IPS-20b (cell line): ENCODE data around the gene TMEM169.
"Not testable (repeated sequence)": the region's sequence is repeated elsewhere in the genome, so short reads cannot be mapped to it uniquely, and the experiment has no call there.

Experiments used
- H3K27ac ChIP-seq: one replicate; pipeline ENCODE4 v1.5.1; 2013; ENCODE audit warnings: low read length
- H3K27me3 ChIP-seq: 2 replicates; pipeline ENCODE4 v1.6.1; 2013; ENCODE audit warnings: mild to moderate bottlenecking, low read length, inconsistent platforms; ENCODE audit not compliant: insufficient read depth
- H3K36me3 ChIP-seq: 2 replicates; pipeline ENCODE4 v1.6.1; 2013; ENCODE audit warnings: low read depth, mild to moderate bottlenecking, inconsistent platforms, low read length, moderate library complexity; ENCODE audit not compliant: insufficient read depth
- H3K4me1 ChIP-seq: 2 replicates; pipeline ENCODE4 v1.6.1; 2013; ENCODE audit warnings: mild to moderate bottlenecking, control low read depth, inconsistent platforms, low read length, moderate library complexity; ENCODE audit not compliant: insufficient read depth
- H3K4me3 ChIP-seq: 2 replicates; pipeline ENCODE4 v1.5.1; 2013; ENCODE audit warnings: mild to moderate bottlenecking, low read length, inconsistent platforms
- H3K9ac ChIP-seq: 2 replicates; pipeline ENCODE4 v1.6.1; 2013; ENCODE audit warnings: low read depth, mild to moderate bottlenecking, inconsistent platforms, low read length, moderate library complexity
- H3K9me3 ChIP-seq: 2 replicates; pipeline ENCODE4 v1.6.1; 2013; ENCODE audit warnings: mild to moderate bottlenecking, low read depth, low read length, inconsistent platforms; ENCODE audit not compliant: insufficient read depth

The TMEM169 gene

DNA sequence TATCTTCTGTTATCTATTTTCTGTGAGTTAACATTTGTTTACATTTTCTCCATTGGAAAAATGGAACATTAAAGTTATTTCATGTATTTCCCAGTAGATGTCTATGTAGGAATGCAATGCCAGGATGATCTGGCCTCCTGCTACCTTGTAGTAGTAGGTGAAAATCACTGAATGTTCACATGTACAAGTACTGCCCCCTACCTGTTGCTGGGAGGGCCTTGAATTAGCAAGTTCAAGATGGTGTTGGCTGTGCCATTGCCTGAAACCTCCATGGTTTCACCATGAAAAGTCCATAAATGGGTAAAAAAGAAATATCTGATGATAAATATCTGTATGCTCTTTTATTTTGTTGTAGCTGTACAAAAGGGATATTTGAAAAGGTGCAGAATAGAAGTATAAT lies 58.2 kb downstream of the TMEM169 start:
- H3K9ac ChIP-seq = no peak overlapping the region
- H3K27ac ChIP-seq = no peak overlapping the region
- peaks cover 100% of the 10 kb centered on the region for H3K36me3 ChIP-seq

DNA sequence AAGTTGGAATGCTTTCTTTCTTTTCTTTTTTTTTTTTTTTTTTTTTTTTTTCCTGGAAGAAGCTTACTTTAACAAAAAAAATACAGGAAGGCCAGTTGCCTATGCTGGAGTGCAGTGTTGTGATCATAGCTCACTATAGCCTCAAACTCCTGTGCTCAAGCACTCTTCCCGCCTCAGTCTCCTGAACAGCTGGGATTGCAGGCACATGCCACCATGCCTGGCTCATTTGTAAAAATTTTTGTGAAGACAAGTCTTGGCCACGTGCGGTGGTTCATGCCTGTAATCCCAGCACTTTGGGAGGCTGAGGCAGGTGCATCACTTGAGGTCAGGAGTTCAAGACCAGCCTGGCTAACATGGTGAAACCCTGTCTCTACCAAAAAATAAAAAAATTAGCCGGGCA lies 59.8 kb downstream of the TMEM169 start:
- H3K4me3 ChIP-seq, H3K27ac ChIP-seq, H3K9me3 ChIP-seq, H3K9ac ChIP-seq, H3K4me1 ChIP-seq, H3K27me3 ChIP-seq: not testable (repeated sequence)
- peaks cover 100% of the 10 kb centered on the region for H3K36me3 ChIP-seq

More for the DNA sequence above, 58.2 kb downstream of the TMEM169 start:
- H3K27me3 ChIP-seq = no peaks in the 10 kb centered on the region
- no peaks in the 10 kb centered on the region for H3K9me3 ChIP-seq
- H3K4me1 ChIP-seq = no peaks in the 10 kb centered on the region; the same call in 1 of the 2 replicates
- no peak overlapping the region for H3K4me3 ChIP-seq

DNA sequence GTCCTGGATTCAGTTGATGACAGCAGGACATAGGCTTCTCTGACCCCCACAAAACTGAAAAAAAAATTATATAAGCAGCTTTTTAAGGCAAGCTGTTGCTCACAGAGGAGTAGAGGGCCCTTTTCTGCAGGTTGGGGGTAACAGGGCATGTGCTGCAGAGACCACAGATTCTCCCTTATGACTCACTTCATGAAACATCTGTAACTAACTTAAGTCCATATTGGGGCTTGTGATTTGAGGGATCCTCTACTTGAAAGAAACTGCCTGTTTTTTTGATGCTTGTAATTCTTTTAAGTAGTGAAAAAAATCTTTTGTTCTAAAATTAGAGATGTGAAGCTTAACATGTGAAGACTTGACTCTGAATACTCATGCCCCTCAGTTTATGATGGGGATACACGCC lies 60.8 kb downstream of the TMEM169 start:
- Histone ChIP-seq H3K27me3 (no peaks in the 10 kb centered on the region), H3K9ac (no peak overlapping the region), H3K9me3 (no peaks in the 10 kb centered on the region), H3K4me1 (no peaks in the 10 kb centered on the region; the same call in 1 of the 2 replicates), H3K36me3 (peaks cover 100% of the 10 kb centered on the region), H3K27ac (no peak overlapping the region), H3K4me3 (no peak overlapping the region)

DNA sequence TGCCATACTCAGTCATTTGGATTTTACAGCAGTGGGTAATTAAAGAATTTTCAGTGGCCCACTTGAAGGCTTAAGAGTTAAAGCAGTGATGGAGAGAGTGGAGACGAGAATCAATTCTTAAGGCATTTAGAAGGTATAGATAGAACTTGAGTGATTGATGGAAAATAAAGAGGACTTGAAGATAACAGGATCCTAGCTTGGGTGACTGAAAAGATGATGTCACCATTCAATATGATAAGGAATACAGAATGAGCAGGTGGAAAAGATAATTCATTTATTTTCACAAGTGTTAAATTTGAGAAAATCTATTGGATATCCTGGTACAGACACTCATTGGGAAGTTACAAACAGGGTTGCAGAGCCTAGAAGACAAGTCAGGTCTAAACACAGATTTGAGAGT lies 62.7 kb downstream of the TMEM169 start:
- Histone ChIP-seq H3K9me3 (no peaks in the 10 kb centered on the region), H3K27me3 (no peaks in the 10 kb centered on the region), H3K9ac (0 out of 2 replicates have a peak overlapping the region, but pooled peaks have one; percentile 7), H3K36me3 (peaks cover 100% of the 10 kb centered on the region), H3K4me3 (no peak overlapping the region), H3K27ac (no peak overlapping the region), H3K4me1 (no peaks in the 10 kb centered on the region; the same call in 1 of the 2 replicates)

DNA sequence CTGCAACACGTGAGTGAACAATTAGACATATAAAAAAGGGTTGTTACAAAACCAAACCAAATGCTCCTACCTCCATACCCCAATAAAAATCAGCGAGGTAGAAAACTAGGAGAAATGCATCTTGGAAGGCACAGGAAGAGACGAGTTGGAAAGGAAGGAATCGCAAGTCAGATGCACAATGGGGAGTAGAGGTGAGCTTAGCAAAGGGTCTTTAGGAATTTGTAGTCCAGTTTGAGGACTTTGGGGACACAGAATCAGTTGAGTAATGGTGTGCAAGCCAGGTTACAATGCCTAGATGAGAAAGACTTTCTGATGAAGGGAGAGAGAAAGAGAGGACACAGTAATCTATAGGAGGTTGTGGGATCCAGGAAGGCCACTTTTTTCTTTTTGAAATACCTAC lies 63.1 kb downstream of the TMEM169 start:
- no peaks in the 10 kb centered on the region; the same call in 1 of the 2 replicates for H3K4me1 ChIP-seq
- H3K27ac ChIP-seq = no peak overlapping the region
- H3K36me3 ChIP-seq = peaks cover 100% of the 10 kb centered on the region
- no peak overlapping the region for H3K4me3 ChIP-seq
- H3K9me3 ChIP-seq = no peaks in the 10 kb centered on the region
- H3K27me3 ChIP-seq = no peaks in the 10 kb centered on the region
- H3K9ac ChIP-seq = 0 out of 2 replicates have a peak overlapping the region, but pooled peaks have one; percentile 7

DNA sequence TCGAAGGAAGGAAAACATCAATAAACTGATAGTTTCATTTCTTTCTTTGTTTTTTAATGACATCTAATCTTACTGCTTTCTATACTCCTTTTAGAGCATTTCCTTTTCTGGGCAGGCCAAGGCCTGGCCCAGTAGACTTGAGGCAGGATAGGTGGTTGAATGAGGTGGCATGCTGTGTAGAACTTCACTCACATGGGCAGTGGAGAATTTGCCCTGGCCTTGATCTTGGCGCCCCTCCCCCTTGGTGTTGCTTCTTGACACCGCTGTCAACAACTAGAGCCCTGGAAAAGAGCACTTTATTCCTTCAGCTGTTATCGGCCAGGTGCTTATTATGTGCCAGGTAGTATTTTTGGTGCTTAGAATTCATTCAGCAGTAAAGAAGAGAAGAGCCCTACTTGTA lies 64.9 kb downstream of the TMEM169 start:
- Histone ChIP-seq H3K9ac (no peak overlapping the region), H3K4me3 (no peak overlapping the region), H3K4me1 (no peaks in the 10 kb centered on the region; the same call in 1 of the 2 replicates), H3K36me3 (peaks cover 100% of the 10 kb centered on the region), H3K9me3 (no peaks in the 10 kb centered on the region), H3K27ac (no peak overlapping the region), H3K27me3 (no peaks in the 10 kb centered on the region)

DNA sequence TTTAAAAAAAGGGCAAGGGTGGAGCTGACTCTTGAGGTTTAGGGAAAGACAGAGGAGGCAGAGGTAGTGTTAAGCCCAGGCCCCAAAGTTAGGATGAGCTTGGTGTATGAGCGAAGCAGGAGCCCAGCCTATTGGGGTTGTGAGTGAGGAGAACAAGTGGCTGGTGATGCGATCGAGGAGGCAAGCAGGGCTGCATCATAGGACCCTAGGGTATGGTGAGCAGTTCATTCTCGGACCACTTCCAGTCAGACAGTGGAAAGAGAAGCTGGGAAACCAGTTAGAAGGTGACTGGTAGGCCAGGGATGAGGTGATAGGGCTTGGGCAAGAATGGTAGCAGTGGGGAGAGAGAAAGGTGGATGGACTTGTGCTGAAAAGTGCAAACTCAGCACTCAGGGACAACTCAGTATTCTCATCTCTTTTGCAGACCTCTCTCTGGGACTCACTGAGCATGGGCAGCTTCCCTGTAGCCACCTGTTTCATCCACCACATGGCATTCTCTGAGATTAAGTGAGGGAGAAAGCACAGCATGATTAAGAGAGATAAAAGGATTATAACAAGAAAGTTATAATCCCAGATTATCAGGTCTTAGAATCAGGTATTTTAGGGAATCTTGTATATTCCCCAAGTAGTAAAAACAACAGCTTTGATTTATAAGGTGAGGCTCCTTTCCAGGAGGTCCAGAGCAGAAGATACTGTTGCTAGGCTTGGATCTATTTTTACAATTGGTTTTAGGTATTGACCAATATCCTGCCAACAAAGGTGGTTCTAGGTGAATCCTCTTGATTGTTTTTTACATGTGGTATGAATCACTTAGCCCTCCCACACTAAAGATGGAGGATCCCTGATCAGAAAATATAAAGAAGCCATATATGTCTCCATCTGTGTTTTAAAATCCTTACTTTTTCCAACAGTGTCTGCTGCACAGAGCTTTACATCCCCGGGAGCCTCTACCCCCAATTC lies 65.7 kb downstream of the TMEM169 start:
- no peak overlapping the region for H3K9ac ChIP-seq
- H3K36me3 ChIP-seq = peaks cover 100% of the 10 kb centered on the region
- no peak overlapping the region for H3K27ac ChIP-seq
- no peaks in the 10 kb centered on the region for H3K27me3 ChIP-seq
- H3K4me1 ChIP-seq = no peaks in the 10 kb centered on the region; the same call in 1 of the 2 replicates
- no peak overlapping the region for H3K4me3 ChIP-seq
- H3K9me3 ChIP-seq = no peaks in the 10 kb centered on the region

DNA sequence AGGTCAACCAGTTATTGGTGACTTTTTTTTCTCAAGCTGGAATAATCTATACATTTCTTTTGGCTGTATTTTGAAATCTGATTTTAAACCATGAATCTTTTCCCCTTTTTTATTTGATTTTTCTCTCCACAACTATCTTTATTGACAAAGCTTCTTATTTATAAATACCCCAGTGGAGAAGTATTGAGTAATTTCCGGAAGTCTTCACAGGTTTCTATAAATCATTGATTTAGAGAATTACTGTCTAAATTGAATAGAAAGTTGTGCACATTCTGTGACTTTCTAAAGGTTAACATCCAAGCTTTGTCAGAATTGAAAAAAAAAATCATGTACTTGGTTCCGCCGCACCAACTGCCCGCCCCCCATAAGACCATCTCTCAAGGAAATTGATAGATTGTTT lies 67.3 kb downstream of the TMEM169 start:
- no peaks in the 10 kb centered on the region; the same call in 1 of the 2 replicates for H3K4me1 ChIP-seq
- H3K36me3 ChIP-seq = peaks cover 100% of the 10 kb centered on the region
- no peak overlapping the region for H3K27ac ChIP-seq

DNA sequence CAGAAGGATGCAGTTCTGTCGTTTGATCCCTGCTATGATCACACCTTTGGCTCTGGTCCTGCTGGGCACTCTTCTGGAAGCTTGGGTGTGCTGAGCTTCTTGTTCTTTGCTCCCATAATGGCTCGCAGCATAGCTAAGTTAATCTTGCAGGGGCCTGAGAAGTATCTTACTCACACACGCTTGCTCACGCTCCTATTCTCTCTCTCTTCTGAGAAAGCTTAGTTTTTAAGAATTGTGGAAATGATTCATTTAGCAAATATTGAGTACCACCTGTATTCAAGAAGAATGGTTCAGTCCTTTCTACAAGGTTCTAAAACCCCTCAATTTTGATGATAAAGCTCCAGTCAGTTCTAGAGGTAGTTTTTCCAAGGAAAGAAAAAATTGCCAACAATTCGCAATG lies 68.0 kb downstream of the TMEM169 start:
- Histone ChIP-seq H3K36me3 (peaks cover 100% of the 10 kb centered on the region), H3K27me3 (no peaks in the 10 kb centered on the region), H3K9ac (no peak overlapping the region), H3K4me1 (no peaks in the 10 kb centered on the region; the same call in 1 of the 2 replicates), H3K4me3 (no peak overlapping the region), H3K9me3 (no peaks in the 10 kb centered on the region), H3K27ac (no peak overlapping the region)

More for the DNA sequence above, 67.3 kb downstream of the TMEM169 start:
- Histone ChIP-seq H3K27me3 (no peaks in the 10 kb centered on the region), H3K9ac (no peak overlapping the region), H3K9me3 (no peaks in the 10 kb centered on the region), H3K4me3 (no peak overlapping the region)

DNA sequence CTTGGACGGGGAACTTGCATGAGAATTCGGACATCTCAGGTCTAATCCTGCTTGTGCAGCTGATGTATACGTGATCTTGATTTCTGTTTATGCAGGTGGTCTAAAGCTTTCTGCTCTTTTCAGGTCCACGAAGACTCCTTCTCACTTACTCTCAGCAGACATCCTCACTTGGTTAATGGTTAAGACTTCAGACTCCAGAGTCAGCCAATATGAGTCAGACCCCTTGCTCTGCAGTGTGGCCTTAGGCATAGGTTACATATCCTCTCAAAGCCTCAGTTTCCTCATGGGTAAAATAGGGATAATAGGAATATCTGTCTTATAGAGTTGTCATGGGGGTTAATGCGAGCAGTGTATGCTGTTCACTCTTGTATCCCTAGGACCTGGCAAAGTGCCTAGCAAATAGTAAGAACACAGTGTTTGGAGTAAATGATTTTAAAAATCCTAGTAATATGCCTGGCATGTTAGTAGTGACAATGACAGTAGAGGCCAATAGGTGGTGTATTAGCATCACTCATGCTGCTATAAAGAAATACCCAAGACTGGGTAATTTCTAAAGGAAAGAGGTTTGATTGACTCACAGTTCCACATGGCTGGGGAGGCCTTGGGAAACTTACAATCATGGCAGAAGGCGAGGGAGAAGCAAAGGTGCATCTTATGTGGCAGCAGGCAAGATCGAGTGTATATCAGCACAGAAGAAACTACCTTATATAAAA lies 69.8 kb downstream of the TMEM169 start:
- H3K9me3 ChIP-seq = no peaks in the 10 kb centered on the region
- peaks cover 100% of the 10 kb centered on the region for H3K36me3 ChIP-seq
- H3K4me3 ChIP-seq = no peak overlapping the region
- no peak overlapping the region for H3K9ac ChIP-seq
- H3K27me3 ChIP-seq = no peaks in the 10 kb centered on the region
- H3K4me1 ChIP-seq = no peaks in the 10 kb centered on the region
- H3K27ac ChIP-seq = no peak overlapping the region
